Measurements from ENCODE around the gene EEF1E1. TPM values are rescaled to one million over a fixed set of nuclear protein-coding genes. Genes with fewer than 3 reads are reported as not detected.

Gene EEF1E1
- total and polyA plus RNA-seq, 4 donors, result 12.9 to 30.6 (median 18.3) TPM

- TF ChIP-seq RAD21 (IDR thresholded peaks at IDR 0.05), result no peak
Measured at GRCh38 chr6:8132130-8132529, 29.8 kb upstream of the EEF1E1 start (continued).

- no peak overlapping the region for H3K4me3 ChIP-seq (ENCODE audit: low read depth in 1 of 3, low read length in 3 of 3)
- H3K27ac ChIP-seq (ENCODE audit: low read depth in 1 of 2, low read length in 2 of 2), result no peak overlapping the region
- no peaks in the 10 kb centered on the region for H3K4me1 ChIP-seq (ENCODE audit: control insufficient read depth in 4 of 4, insufficient read depth in 4 of 4, low read length in 3 of 4)
- H3K9me3 ChIP-seq (ENCODE audit: control insufficient read depth in 4 of 4, low read length in 3 of 4), result no peaks in the 10 kb centered on the region
- H3K27me3 ChIP-seq (ENCODE audit: control insufficient read depth in 4 of 4, insufficient read depth in 4 of 4, low read length in 3 of 4), result peaks cover 0 to 5% (median 0%) of the 10 kb centered on the region in 4 donors
- DNase-seq (ENCODE audit: low spot score), result peak; percentile 46
- no peak overlapping the region for H3K9ac ChIP-seq (ENCODE audit: low read depth in 1 of 2, low read length in 2 of 2)
- H3K36me3 ChIP-seq (ENCODE audit: control insufficient read depth in 4 of 4, insufficient read depth in 3 of 4, low read depth in 1 of 4, low read length in 3 of 4), result no peaks in the 10 kb centered on the region
- 27% methylated on average over 13 of the region's 13 CpGs for WGBS
- TF ChIP-seq FOXA2 (IDR thresholded peaks at IDR 0.05) (no peak), GABPA (IDR thresholded peaks at IDR 0.05 in 1 of 2, conservative IDR thresholded peaks at IDR 0.05 in 1 of 2) (no peak), NR2F2 (IDR thresholded peaks at IDR 0.05) (no peak), RXRA (IDR thresholded peaks at IDR 0.05) (no peak), ZBTB33 (IDR thresholded peaks at IDR 0.05) (no peak), TAF1 (conservative IDR thresholded peaks at IDR 0.05) (no peak), JUND (IDR thresholded peaks at IDR 0.05) (no peak), YY1 (IDR thresholded peaks at IDR 0.05) (no peak), EGR1 (IDR thresholded peaks at IDR 0.05; ENCODE audit: low read depth in 2 of 2) (no peak), HNF4A (conservative IDR thresholded peaks at IDR 0.05) (no peak), FOXA1 (IDR thresholded peaks at IDR 0.05) (no peak), RAD21 (IDR thresholded peaks at IDR 0.05) (peak; percentile 85 to 90), REST (IDR thresholded peaks at IDR 0.05) (no peak), CTCF (IDR thresholded peaks at IDR 0.05; ENCODE audit: low read depth, low read length, missing input control) (peak; percentile 54), SP1 (IDR thresholded peaks at IDR 0.05) (no peak), ATF3 (IDR thresholded peaks at IDR 0.05) (no peak), HNF4G (IDR thresholded peaks at IDR 0.05) (no peak)
Measured at GRCh38 chr6:8131265-8131897, 29.0 kb upstream of the EEF1E1 start.

Measured in liver (tissue), 9 donors.